ENCODE data around the gene PEX11B. TPM values are rescaled to one million over a fixed set of nuclear protein-coding genes. Genes with fewer than 3 reads are reported as not detected.

Gene PEX11B
- total RNA-seq, 1 experiment from 2014 or later = 19.7 TPM

DNA sequence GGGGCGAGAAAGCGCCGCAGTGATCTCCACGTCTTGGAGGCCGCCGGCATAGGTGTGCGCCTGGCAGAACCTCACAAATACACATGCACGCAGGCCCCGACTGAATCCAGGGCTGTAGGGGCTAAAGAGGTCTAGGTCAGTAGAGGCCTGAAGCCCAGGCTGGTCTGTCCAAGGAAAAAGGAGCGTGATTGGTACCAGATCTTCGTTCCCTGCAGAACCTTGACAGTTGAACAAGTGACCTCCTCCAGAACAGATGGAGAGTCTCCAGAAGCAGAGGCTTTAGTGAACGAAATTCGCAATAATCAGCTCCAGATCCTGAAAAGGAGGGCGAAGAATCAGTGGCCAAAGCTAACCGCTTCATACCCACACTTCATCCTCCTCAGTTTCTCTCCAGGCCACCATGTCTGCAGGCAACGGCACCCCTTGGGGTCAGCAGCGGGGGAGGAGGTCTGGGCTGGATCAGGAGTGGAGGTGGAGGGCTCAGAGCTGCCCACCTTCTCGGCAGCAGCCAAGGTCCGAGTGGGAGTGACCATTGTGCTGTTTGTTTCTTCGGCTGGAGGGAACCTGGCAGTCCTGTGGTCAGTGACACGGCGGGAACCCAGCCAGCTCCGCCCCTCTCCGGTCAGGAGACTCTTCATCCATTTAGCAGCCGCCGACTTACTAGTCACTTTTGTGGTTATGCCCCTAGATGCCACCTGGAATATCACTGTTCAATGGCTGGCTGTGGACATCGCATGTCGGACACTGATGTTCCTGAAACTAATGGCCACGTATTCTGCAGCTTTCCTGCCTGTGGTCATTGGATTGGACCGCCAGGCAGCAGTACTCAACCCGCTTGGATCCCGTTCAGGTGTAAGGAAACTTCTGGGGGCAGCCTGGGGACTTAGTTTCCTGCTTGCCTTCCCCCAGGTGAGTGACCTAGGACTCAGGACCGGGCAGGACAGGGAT lies 749 bp upstream of the PEX11B start:
- no TSS peak for BruUV-seq (replicated peaks)
- Histone ChIP-seq H3K9me3 (ENCODE audit: insufficient read depth, low read depth) (no peaks in the 10 kb centered on the region), H3F3A (ENCODE audit: insufficient read depth, low read depth) (peaks cover 47% of the 10 kb centered on the region), H3K4me3 (peak overlapping the region; percentile 80), H3K27me3 (ENCODE audit: insufficient read depth, low read depth) (no peaks in the 10 kb centered on the region), H2AFZ (peak overlapping the region; percentile 96), H3K27ac (peak overlapping the region; percentile 64), H3K9me2 (ENCODE audit: insufficient read depth) (no peaks in the 10 kb centered on the region), H3K79me2 (ENCODE audit: low read depth) (peaks cover 10% of the 10 kb centered on the region), H3K4me1 (replicated peaks; ENCODE audit: insufficient read depth) (peaks cover 11% of the 10 kb centered on the region), H4K20me1 (ENCODE audit: insufficient read depth) (no peaks in the 10 kb centered on the region; the same call in 1 of the 2 replicates), H3K36me3 (ENCODE audit: low read depth) (peaks cover 15% of the 10 kb centered on the region; the same call in 1 of the 2 replicates), H3K4me2 (peak overlapping the region; percentile 98)
- POLR2A ChIA-PET (ENCODE audit: unreplicated experiment) = interaction anchor here (0.6 to 1.1 kb wide), 4 partner anchors 8 to 138 kb away, joined by 3 to 6 read pairs (median 5); partner anchors contain the start of genes LIX1L, PIAS3 and RBM8A
- no peak for TF ChIP-seq EZH2 (IDR thresholded peaks at IDR 0.05; ENCODE audit: low read depth)
- TF ChIP-seq, protein P1, sequence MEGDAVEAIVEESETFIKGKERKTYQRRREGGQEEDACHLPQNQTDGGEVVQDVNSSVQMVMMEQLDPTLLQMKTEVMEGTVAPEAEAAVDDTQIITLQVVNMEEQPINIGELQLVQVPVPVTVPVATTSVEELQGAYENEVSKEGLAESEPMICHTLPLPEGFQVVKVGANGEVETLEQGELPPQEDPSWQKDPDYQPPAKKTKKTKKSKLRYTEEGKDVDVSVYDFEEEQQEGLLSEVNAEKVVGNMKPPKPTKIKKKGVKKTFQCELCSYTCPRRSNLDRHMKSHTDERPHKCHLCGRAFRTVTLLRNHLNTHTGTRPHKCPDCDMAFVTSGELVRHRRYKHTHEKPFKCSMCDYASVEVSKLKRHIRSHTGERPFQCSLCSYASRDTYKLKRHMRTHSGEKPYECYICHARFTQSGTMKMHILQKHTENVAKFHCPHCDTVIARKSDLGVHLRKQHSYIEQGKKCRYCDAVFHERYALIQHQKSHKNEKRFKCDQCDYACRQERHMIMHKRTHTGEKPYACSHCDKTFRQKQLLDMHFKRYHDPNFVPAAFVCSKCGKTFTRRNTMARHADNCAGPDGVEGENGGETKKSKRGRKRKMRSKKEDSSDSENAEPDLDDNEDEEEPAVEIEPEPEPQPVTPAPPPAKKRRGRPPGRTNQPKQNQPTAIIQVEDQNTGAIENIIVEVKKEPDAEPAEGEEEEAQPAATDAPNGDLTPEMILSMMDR (conservative IDR thresholded peaks at IDR 0.05) = no peak
- CTCF ChIA-PET = interaction anchor here (0.6 to 1.2 kb wide), 5 partner anchors 10 to 93 kb away, joined by 3 to 5 read pairs (median 3); partner anchors contain the start of genes ITGA10 and PIAS3
- peak; percentile 67 to 82 for DNase-seq
- intact Hi-C loops (cut with micrococcal nuclease; ENCODE audit: unreplicated experiment) = loop anchor here (1.0 to 5.0 kb wide), 4 partner anchors 27 to 93 kb away; partner anchors contain the start of gene PIAS3

DNA sequence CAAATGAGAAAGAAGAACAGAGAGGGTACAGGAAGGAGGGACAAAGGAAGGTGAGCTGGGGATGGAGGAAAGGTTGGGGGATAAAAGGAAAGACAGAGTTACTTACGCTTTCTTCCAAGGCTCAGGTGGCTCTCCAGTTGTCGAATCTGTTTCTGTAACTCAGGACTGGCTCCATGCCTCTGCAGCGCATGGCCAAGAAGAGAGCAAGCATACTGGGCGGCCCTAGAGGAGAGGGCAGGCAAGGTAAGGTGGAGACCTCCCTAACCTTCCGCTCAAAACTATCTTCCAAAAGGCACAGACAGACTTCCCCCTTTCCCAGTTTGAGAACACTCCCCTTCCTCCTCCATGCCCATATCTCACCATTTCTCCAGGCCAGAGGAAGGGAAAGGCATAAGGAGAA lies 922 bp downstream of the PEX11B start:
- no peak for DNase-seq
- Histone ChIP-seq H3F3A (ENCODE audit: insufficient read depth, low read depth) (peaks cover 36% of the 10 kb centered on the region), H3K9me2 (ENCODE audit: insufficient read depth) (no peaks in the 10 kb centered on the region), H3K36me3 (ENCODE audit: low read depth) (peaks cover 8% of the 10 kb centered on the region; the same call in 1 of the 2 replicates), H3K4me3 (peak overlapping the region; percentile 80), H3K4me1 (replicated peaks; ENCODE audit: insufficient read depth) (peaks cover 11% of the 10 kb centered on the region), H2AFZ (peak overlapping the region; percentile 96), H3K79me2 (ENCODE audit: low read depth) (peaks cover 10% of the 10 kb centered on the region), H3K4me2 (peak overlapping the region; percentile 98), H3K9me3 (ENCODE audit: insufficient read depth, low read depth) (no peaks in the 10 kb centered on the region), H4K20me1 (ENCODE audit: insufficient read depth) (no peaks in the 10 kb centered on the region), H3K27ac (no peak overlapping the region), H3K27me3 (ENCODE audit: insufficient read depth, low read depth) (no peaks in the 10 kb centered on the region)
- CTCF ChIA-PET = interaction anchor here (0.6 kb wide), 1 partner anchor 10 kb away, joined by 8 read pairs; no protein-coding TSS in a partner anchor
- intact Hi-C loops (cut with micrococcal nuclease; ENCODE audit: unreplicated experiment) = loop anchor here (5.0 kb wide), 2 partner anchors 60 to 95 kb away; no protein-coding TSS in a partner anchor
- BruUV-seq (replicated peaks) = no TSS peak
- TF ChIP-seq, protein P1 (conservative IDR thresholded peaks at IDR 0.05) = no peak
- no peak for TF ChIP-seq EZH2 (IDR thresholded peaks at IDR 0.05; ENCODE audit: low read depth)
- POLR2A ChIA-PET (ENCODE audit: unreplicated experiment) = no interaction called here

DNA sequence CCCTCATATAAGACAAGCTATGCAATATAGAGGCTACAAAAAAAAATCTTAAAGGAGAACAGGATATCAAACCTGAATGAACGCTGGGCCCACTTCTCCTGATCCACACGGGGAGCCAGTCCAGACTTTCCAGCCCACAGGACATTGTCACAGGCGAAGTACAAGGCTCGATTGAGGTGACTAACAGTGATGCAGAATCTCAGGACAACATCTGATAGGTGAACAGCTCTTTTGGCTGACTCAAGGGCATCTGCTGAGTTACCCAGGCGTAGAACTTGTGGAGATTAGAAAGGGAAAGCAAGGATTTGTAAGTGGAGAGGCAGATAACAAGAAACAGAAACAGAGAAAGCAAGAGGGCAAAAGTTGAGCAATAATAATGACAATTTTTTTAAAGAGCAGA lies 1.8 kb downstream of the PEX11B start:
- Histone ChIP-seq H3K9me3 (ENCODE audit: insufficient read depth, low read depth) (no peaks in the 10 kb centered on the region), H3K9me2 (ENCODE audit: insufficient read depth) (no peaks in the 10 kb centered on the region), H3K27ac (no peak overlapping the region), H3K4me2 (no peak overlapping the region), H3F3A (ENCODE audit: insufficient read depth, low read depth) (peaks cover 29% of the 10 kb centered on the region), H3K4me3 (no peak overlapping the region; the same call in 1 of the 2 replicates), H2AFZ (no peak overlapping the region), H3K4me1 (replicated peaks; ENCODE audit: insufficient read depth) (peaks cover 11% of the 10 kb centered on the region), H4K20me1 (ENCODE audit: insufficient read depth) (no peaks in the 10 kb centered on the region), H3K36me3 (ENCODE audit: low read depth) (peaks cover 8% of the 10 kb centered on the region; the same call in 1 of the 2 replicates), H3K27me3 (ENCODE audit: insufficient read depth, low read depth) (no peaks in the 10 kb centered on the region), H3K79me2 (ENCODE audit: low read depth) (peaks cover 10% of the 10 kb centered on the region)
- intact Hi-C loops (cut with micrococcal nuclease; ENCODE audit: unreplicated experiment) = loop anchor here (5.0 kb wide), 2 partner anchors 61 to 96 kb away; no protein-coding TSS in a partner anchor
- TF ChIP-seq EZH2 (IDR thresholded peaks at IDR 0.05; ENCODE audit: low read depth) = no peak
- TF ChIP-seq, protein P1 (conservative IDR thresholded peaks at IDR 0.05) = no peak
- POLR2A ChIA-PET (ENCODE audit: unreplicated experiment) = no interaction called here
- DNase-seq = no peak
- CTCF ChIA-PET = no interaction called here
- no TSS peak for BruUV-seq (replicated peaks)

Data from PC-9 (cell line).